Panc1 (cell line): ENCODE measurements around the gene CNKSR1.

Experiments
- REST ChIP-seq, 2 experiments: IDR thresholded peaks; 2 replicates each; pipeline ENCODE4 v1.6.1; 2011 to 2012; ENCODE audit warnings: low read depth in 2 of 2, control low read depth in 1 of 2, low read length in 1 of 2, mild to moderate bottlenecking in 1 of 2, moderate library complexity in 1 of 2; ENCODE audit not compliant: insufficient read depth in 1 of 2
- SIN3A ChIP-seq: IDR thresholded peaks from 2 replicates; pipeline ENCODE4 v1.6.1; 2012; ENCODE audit warnings: low read depth, mild to moderate bottlenecking, low read length, moderate library complexity, borderline replicate concordance; ENCODE audit not compliant: insufficient read depth
- TF ChIP-seq, protein P1 (sequence below): fragments of 450-650 bp; IDR thresholded peaks from 2 replicates; pipeline ENCODE4 v1.5.1; 2017; ENCODE audit warnings: mild to moderate bottlenecking

DNA sequence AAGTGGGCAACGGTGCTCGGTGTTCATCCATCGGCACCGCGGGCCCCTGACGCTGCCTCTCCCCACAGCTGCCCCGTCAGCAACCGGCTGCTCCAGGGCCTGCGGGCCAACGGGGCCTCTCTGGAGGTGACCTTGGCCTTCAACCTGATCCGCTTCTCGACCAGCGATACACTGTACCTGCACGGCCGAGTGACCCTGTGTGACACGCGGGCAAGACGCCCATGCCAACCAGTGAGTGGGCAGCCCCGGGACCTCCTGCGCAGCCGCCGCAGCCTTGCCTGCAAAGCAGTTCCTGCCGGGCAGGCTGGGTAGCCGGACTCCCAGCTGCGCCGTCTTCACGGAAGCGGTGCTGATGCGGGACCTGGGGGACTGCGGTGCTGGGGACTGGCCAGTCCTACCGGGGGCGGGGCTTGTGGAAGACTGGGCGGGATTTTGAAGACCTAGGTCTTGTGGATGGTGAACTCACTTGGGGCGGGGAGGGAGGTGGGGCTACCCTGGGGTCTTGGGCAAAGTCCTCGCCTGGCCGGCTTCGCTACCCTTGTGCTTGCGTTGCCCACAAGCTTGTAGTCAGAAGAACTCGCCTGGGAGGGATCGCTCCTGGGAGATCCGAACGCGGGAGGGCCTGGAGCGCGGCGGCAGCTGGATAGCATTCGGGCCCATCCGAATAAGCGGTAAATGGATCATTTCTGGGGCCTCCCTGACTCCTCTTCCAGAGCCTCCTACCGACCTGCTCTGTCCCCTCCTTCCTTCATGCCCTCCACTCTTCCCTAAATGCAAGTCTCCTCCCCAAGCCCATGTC, 47.9 kb downstream of the CNKSR1 start:
- TF ChIP-seq, protein P1, sequence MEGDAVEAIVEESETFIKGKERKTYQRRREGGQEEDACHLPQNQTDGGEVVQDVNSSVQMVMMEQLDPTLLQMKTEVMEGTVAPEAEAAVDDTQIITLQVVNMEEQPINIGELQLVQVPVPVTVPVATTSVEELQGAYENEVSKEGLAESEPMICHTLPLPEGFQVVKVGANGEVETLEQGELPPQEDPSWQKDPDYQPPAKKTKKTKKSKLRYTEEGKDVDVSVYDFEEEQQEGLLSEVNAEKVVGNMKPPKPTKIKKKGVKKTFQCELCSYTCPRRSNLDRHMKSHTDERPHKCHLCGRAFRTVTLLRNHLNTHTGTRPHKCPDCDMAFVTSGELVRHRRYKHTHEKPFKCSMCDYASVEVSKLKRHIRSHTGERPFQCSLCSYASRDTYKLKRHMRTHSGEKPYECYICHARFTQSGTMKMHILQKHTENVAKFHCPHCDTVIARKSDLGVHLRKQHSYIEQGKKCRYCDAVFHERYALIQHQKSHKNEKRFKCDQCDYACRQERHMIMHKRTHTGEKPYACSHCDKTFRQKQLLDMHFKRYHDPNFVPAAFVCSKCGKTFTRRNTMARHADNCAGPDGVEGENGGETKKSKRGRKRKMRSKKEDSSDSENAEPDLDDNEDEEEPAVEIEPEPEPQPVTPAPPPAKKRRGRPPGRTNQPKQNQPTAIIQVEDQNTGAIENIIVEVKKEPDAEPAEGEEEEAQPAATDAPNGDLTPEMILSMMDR, result no peak
- TF ChIP-seq REST (IDR thresholded peaks at IDR 0.05; ENCODE audit: insufficient read depth in 1 of 2, low read depth in 2 of 2, low read length in 1 of 2) (no peak), SIN3A (no peak)
